ENCODE data around the gene INPP5A.

The INPP5A gene

GRCh38 chr10:132699411-132700155, 162.0 kb downstream of the INPP5A start:
- no peaks in the 10 kb centered on the region for H3K4me1 ChIP-seq (ENCODE audit: control insufficient read depth, low read length)
- H3K4me2 ChIP-seq (ENCODE audit: low read length) = no peak overlapping the region
- no peaks in the 10 kb centered on the region for H4K20me1 ChIP-seq (ENCODE audit: control insufficient read depth, insufficient read depth, low read depth, low read length)
- TF ChIP-seq CTCF (IDR thresholded peaks at IDR 0.05; ENCODE audit: low read depth, low read length, poor library complexity, severe bottlenecking) (no peak), EZH2phosphoT487 (IDR thresholded peaks at IDR 0.05; ENCODE audit: borderline replicate concordance, low read length) (no peak)
- no peak overlapping the region for H3K4me3 ChIP-seq (ENCODE audit: low read length)
- H3K27me3 ChIP-seq (ENCODE audit: control insufficient read depth, low read length) = no peaks in the 10 kb centered on the region
- no peak overlapping the region for H3K27ac ChIP-seq (ENCODE audit: low read depth, low read length)
- H3K79me2 ChIP-seq (ENCODE audit: control insufficient read depth, low read length) = no peaks in the 10 kb centered on the region
- H3K9me3 ChIP-seq (ENCODE audit: control insufficient read depth, insufficient read depth, low read length) = peaks cover 14% of the 10 kb centered on the region; the same call in 1 of the 2 replicates
- no peaks in the 10 kb centered on the region for H3K9me2 ChIP-seq (replicated peaks; ENCODE audit: control insufficient read depth, low read length)
- H3K36me3 ChIP-seq (ENCODE audit: control insufficient read depth, low read length) = no peaks in the 10 kb centered on the region
- H3F3A ChIP-seq (ENCODE audit: control insufficient read depth, insufficient read depth) = no peaks in the 10 kb centered on the region

GRCh38 chr10:132700156-132701098, 162.8 kb downstream of the INPP5A start:
- Histone ChIP-seq H3K4me3 (ENCODE audit: low read length) (no peak overlapping the region), H3K9me2 (replicated peaks; ENCODE audit: control insufficient read depth, low read length) (no peaks in the 10 kb centered on the region), H3F3A (ENCODE audit: control insufficient read depth, insufficient read depth) (no peaks in the 10 kb centered on the region), H3K9me3 (ENCODE audit: control insufficient read depth, insufficient read depth, low read length) (peaks cover 17% of the 10 kb centered on the region; the same call in 1 of the 2 replicates), H3K36me3 (ENCODE audit: control insufficient read depth, low read length) (no peaks in the 10 kb centered on the region), H3K4me1 (ENCODE audit: control insufficient read depth, low read length) (no peaks in the 10 kb centered on the region), H3K27ac (ENCODE audit: low read depth, low read length) (no peak overlapping the region), H4K20me1 (ENCODE audit: control insufficient read depth, insufficient read depth, low read depth, low read length) (no peaks in the 10 kb centered on the region), H3K27me3 (ENCODE audit: control insufficient read depth, low read length) (no peaks in the 10 kb centered on the region), H3K79me2 (ENCODE audit: control insufficient read depth, low read length) (no peaks in the 10 kb centered on the region), H3K4me2 (ENCODE audit: low read length) (no peak overlapping the region)
- TF ChIP-seq CTCF (IDR thresholded peaks at IDR 0.05; ENCODE audit: low read depth, low read length, poor library complexity, severe bottlenecking) (no peak), EZH2phosphoT487 (IDR thresholded peaks at IDR 0.05; ENCODE audit: borderline replicate concordance, low read length) (no peak)

- H3K4me2 ChIP-seq (ENCODE audit: low read length) = no peak overlapping the region
- H3F3A ChIP-seq (ENCODE audit: control insufficient read depth, insufficient read depth) = no peaks in the 10 kb centered on the region
Observed at GRCh38 chr10:132701099-132701845, 163.7 kb downstream of the INPP5A start.

More at GRCh38 chr10:132701099-132701845, 163.7 kb downstream of the INPP5A start:
- H3K4me3 ChIP-seq (ENCODE audit: low read length) = no peak overlapping the region
- TF ChIP-seq EZH2phosphoT487 (IDR thresholded peaks at IDR 0.05; ENCODE audit: borderline replicate concordance, low read length) = no peak
- TF ChIP-seq CTCF (IDR thresholded peaks at IDR 0.05; ENCODE audit: low read depth, low read length, poor library complexity, severe bottlenecking) = no peak
- H4K20me1 ChIP-seq (ENCODE audit: control insufficient read depth, insufficient read depth, low read depth, low read length) = no peaks in the 10 kb centered on the region
- H3K36me3 ChIP-seq (ENCODE audit: control insufficient read depth, low read length) = no peaks in the 10 kb centered on the region
- no peaks in the 10 kb centered on the region for H3K4me1 ChIP-seq (ENCODE audit: control insufficient read depth, low read length)
- H3K9me3 ChIP-seq (ENCODE audit: control insufficient read depth, insufficient read depth, low read length) = peaks cover 22% of the 10 kb centered on the region; the same call in 1 of the 2 replicates
- no peaks in the 10 kb centered on the region for H3K79me2 ChIP-seq (ENCODE audit: control insufficient read depth, low read length)
- H3K9me2 ChIP-seq (replicated peaks; ENCODE audit: control insufficient read depth, low read length) = no peaks in the 10 kb centered on the region
- no peaks in the 10 kb centered on the region for H3K27me3 ChIP-seq (ENCODE audit: control insufficient read depth, low read length)
- no peak overlapping the region for H3K27ac ChIP-seq (ENCODE audit: low read depth, low read length)

All from DOHH2 (cell line).